CD14-positive monocyte (primary cell): ENCODE measurements around the gene SLC47A1. TPM values are rescaled to one million over a fixed set of nuclear protein-coding genes. Genes with fewer than 3 reads are reported as not detected.

Experiments used
- DNase-seq, 3 donors: peaks; one replicate each; pipeline ENCODE4 v3.0.0-alpha.2; 2011 to 2022
- H2AFZ ChIP-seq: 2 replicates; pipeline ENCODE4 v1.6.0; 2012; ENCODE audit warnings: mild to moderate bottlenecking, low read depth, low read length, inconsistent platforms; ENCODE audit not compliant: insufficient read depth, poor library complexity, severe bottlenecking
- H3K27ac ChIP-seq, 2 donors: 1 replicate in 1 of 2; 2 replicates in 1 of 2; pipeline ENCODE4 v1.5.1; 2012 to 2013; ENCODE audit warnings: low read length in 2 of 2, control low read depth in 1 of 2, inconsistent platforms in 1 of 2, low read depth in 1 of 2, mild to moderate bottlenecking in 1 of 2
- H3K27me3 ChIP-seq, 2 donors: one replicate each; pipeline versions ENCODE4 v1.6.0 to v1.6.1; 2011 to 2013; ENCODE audit warnings: low read length in 2 of 2; ENCODE audit not compliant: control insufficient read depth in 2 of 2, insufficient read depth in 2 of 2
- H3K36me3 ChIP-seq, 2 donors: replicated peaks in 1 of 2; 1 replicate in 1 of 2; 2 replicates in 1 of 2; pipeline versions ENCODE4 v1.5.1 to v1.6.1; 2012 to 2013; ENCODE audit warnings: low read length in 2 of 2, control low read depth in 1 of 2, inconsistent platforms in 1 of 2, mild to moderate bottlenecking in 1 of 2; ENCODE audit not compliant: insufficient read depth in 2 of 2, control insufficient read depth in 1 of 2
- H3K4me1 ChIP-seq, 2 donors: 1 replicate in 1 of 2; 2 replicates in 1 of 2; pipeline versions ENCODE4 v1.5.1 to v1.6.1; 2012 to 2013; ENCODE audit warnings: low read length in 2 of 2, control low read depth in 1 of 2, inconsistent platforms in 1 of 2, mild to moderate bottlenecking in 1 of 2, moderate library complexity in 1 of 2; ENCODE audit not compliant: insufficient read depth in 2 of 2, control insufficient read depth in 1 of 2
- H3K4me2 ChIP-seq: replicated peaks from 2 replicates; pipeline ENCODE3; 2012; ENCODE audit warnings: low read length, moderate library complexity, mild to moderate bottlenecking; ENCODE audit not compliant: poor library complexity, severe bottlenecking; ENCODE audit errors: extremely low read depth
- H3K4me3 ChIP-seq, 3 experiments: fragments of 200-600 bp in 1 of 3; sonication (generic) in 1 of 3; replicated peaks in 1 of 3; 1 replicate in 2 of 3; 2 replicates in 1 of 3; pipeline ENCODE4 v1.5.1; 2011 to 2013; ENCODE audit warnings: low read length in 3 of 3, mild to moderate bottlenecking in 3 of 3, control low read depth in 2 of 3, low read depth in 2 of 3, inconsistent platforms in 1 of 3, moderate library complexity in 1 of 3
- H3K79me2 ChIP-seq: 2 replicates; pipeline ENCODE4 v1.6.0; 2012; ENCODE audit warnings: mild to moderate bottlenecking, control low read depth, inconsistent platforms, low read length, moderate library complexity; ENCODE audit not compliant: insufficient read depth
- H3K9ac ChIP-seq: 2 replicates; pipeline ENCODE4 v1.6.0; 2017; ENCODE audit warnings: low read length, mild to moderate bottlenecking; ENCODE audit not compliant: insufficient read depth, poor library complexity, severe bottlenecking
- H3K9me3 ChIP-seq, 2 donors: replicated peaks in 1 of 2; 1 replicate in 1 of 2; 2 replicates in 1 of 2; pipeline versions ENCODE4 v1.5.1 to v1.6.1; 2012 to 2013; ENCODE audit warnings: low read length in 2 of 2, control low read depth in 1 of 2; ENCODE audit not compliant: control insufficient read depth in 1 of 2, insufficient read depth in 1 of 2
- H4K20me1 ChIP-seq: 2 replicates; pipeline ENCODE4 v1.6.0; 2012; ENCODE audit warnings: mild to moderate bottlenecking, low read length, control low read depth, moderate library complexity; ENCODE audit not compliant: insufficient read depth
- H3K27ac Mint-ChIP-seq, 7 donors: one replicate each; pipeline ENCODE4 v1.8.0; 2020; ENCODE audit warnings: mild to moderate bottlenecking in 7 of 7, mixed read lengths in 7 of 7, moderate library complexity in 6 of 7, inconsistent platforms in 2 of 7
- H3K27me3 Mint-ChIP-seq, 3 donors: one replicate each; pipeline ENCODE4 v1.8.0; 2021 to 2022; ENCODE audit warnings: low read depth in 3 of 3, mild to moderate bottlenecking in 3 of 3, mixed read lengths in 3 of 3, moderate library complexity in 3 of 3, inconsistent platforms in 1 of 3
- H3K36me3 Mint-ChIP-seq, 2 donors: one replicate each; pipeline ENCODE4 v1.8.0; 2020; ENCODE audit warnings: mixed read lengths in 2 of 2, inconsistent platforms in 1 of 2, mild to moderate bottlenecking in 1 of 2
- H3K4me1 Mint-ChIP-seq: one replicate; pipeline ENCODE4 v1.8.0; 2020; ENCODE audit warnings: mild to moderate bottlenecking, mixed read lengths
- H3K4me3 Mint-ChIP-seq, 2 donors: one replicate each; pipeline ENCODE4 v1.8.0; 2020; ENCODE audit warnings: mild to moderate bottlenecking in 2 of 2, mixed read lengths in 2 of 2, moderate library complexity in 1 of 2
- H3K9me3 Mint-ChIP-seq, 7 donors: one replicate each; pipeline ENCODE4 v1.8.0; 2020 to 2022; ENCODE audit warnings: mixed read lengths in 7 of 7, mild to moderate bottlenecking in 6 of 7, moderate library complexity in 6 of 7, inconsistent platforms in 2 of 7
- CTCF ChIP-seq: fragments of 200-600 bp; IDR thresholded peaks from one replicate; pipeline ENCODE4 v1.8.0; 2022; ENCODE audit warnings: antibody characterized with exemption, mild to moderate bottlenecking
- WGBS: methylation state at CpG from one replicate; pipeline ENCODE4 v1.1.5; 2013; ENCODE audit warnings: missing lambda C conversion rate; ENCODE audit not compliant: insufficient coverage; 5-methylcytosine and 5-hydroxymethylcytosine counted together
- intact Hi-C, 2 donors: fragments of 100-400 bp; cut with micrococcal nuclease; formaldehyde crosslinking; loops; one replicate each; pipeline versions ENCODE4 v1.15.0 to v1.15.1; 2023
- polyA plus RNA-seq, 3 donors: library from polyadenylated mRNA; depleted of rRNA in 1 of 3; unstranded in 2 of 3; stranded (reverse) in 1 of 3; fragments of 300-500 nt in 2 of 3; fragments of >200 nt in 1 of 3; fragmentation: Illumina TruSeq in 2 of 3; gene quantifications; 1 replicate in 2 of 3; 2 replicates in 1 of 3; pipeline ENCODE4 v1.2.3, GENCODE V29; 2012 to 2021

The SLC47A1 gene
- polyA plus RNA-seq, 3 donors: 0.44 to 2.0 (median 0.49) TPM

GRCh38 chr17:19497624-19498023 is 36.0 kb upstream of the SLC47A1 start:
- H3K9me3 ChIP-seq: no peaks in the 10 kb centered on the region
- Mint-ChIP-seq H3K4me1 (peaks cover 3% of the 10 kb centered on the region), H3K36me3 (no peaks in the 10 kb centered on the region), H3K4me3 (no peak overlapping the region), H3K27me3 (peaks cover 4 to 8% (median 4%) of the 10 kb centered on the region in 3 donors), H3K27ac (no peak overlapping the region), H3K9me3 (no peaks in the 10 kb centered on the region)
- no peak overlapping the region for H3K4me3 ChIP-seq
- TF ChIP-seq CTCF: no peak
- no peak overlapping the region for H3K27ac ChIP-seq
- DNase-seq: no peak
- intact Hi-C loops: no loop called here
- H3K9ac ChIP-seq: no peak overlapping the region
- no peaks in the 10 kb centered on the region for H4K20me1 ChIP-seq
- H3K36me3 ChIP-seq: no peaks in the 10 kb centered on the region
- H2AFZ ChIP-seq: no peak overlapping the region
- H3K27me3 ChIP-seq: no peaks in the 10 kb centered on the region
- H3K4me2 ChIP-seq: no peak overlapping the region
- H3K4me1 ChIP-seq: no peaks in the 10 kb centered on the region
- no peaks in the 10 kb centered on the region for H3K79me2 ChIP-seq

- Histone ChIP-seq H3K36me3 (no peaks in the 10 kb centered on the region), H3K4me1 (peaks cover 0 to 5% of the 10 kb centered on the region in 2 donors), H3K27ac (no peak overlapping the region), H3K79me2 (no peaks in the 10 kb centered on the region), H4K20me1 (no peaks in the 10 kb centered on the region), H3K9me3 (no peaks in the 10 kb centered on the region), H3K27me3 (peaks cover 0 to 5% of the 10 kb centered on the region in 2 donors), H3K9ac (no peak overlapping the region), H3K4me2 (no peak overlapping the region), H3K4me3 (no peak overlapping the region), H2AFZ (no peak overlapping the region)
- peaks cover 12 to 18% (median 17%) of the 10 kb centered on the region in 3 donors for H3K27me3 Mint-ChIP-seq
- WGBS: 100% methylated on average over 1 of the region's 2 CpGs
- TF ChIP-seq CTCF: no peak
- H3K27ac Mint-ChIP-seq: no peak overlapping the region
- H3K9me3 Mint-ChIP-seq: peaks cover 0 to 6% (median 0%) of the 10 kb centered on the region in 7 donors
- intact Hi-C loops: no loop called here
- peaks cover 4% of the 10 kb centered on the region for H3K4me1 Mint-ChIP-seq
- no peak overlapping the region for H3K4me3 Mint-ChIP-seq
- no peaks in the 10 kb centered on the region for H3K36me3 Mint-ChIP-seq
- no peak for DNase-seq
Observed at GRCh38 chr17:19501219-19501618, 32.4 kb upstream of the SLC47A1 start.
